HEK293T (cell line): ENCODE data around the gene MAN1C1.

ENCODE experiments used
- CTCF ChIA-PET: fragments of 350-600 bp; formaldehyde crosslinking; extraction: SDS; loops from one replicate; lab custom pipeline; 2021; ENCODE audit warnings: antibody characterized with exemption, inconsistent platforms; lab: Yijun Ruan, JAX
- POLR2A ChIA-PET: fragments of 350-600 bp; formaldehyde crosslinking; extraction: SDS; loops from one replicate; lab custom pipeline; 2020; ENCODE audit warnings: antibody characterized with exemption, inconsistent platforms; lab: Yijun Ruan, JAX
- DNase-seq: peaks from one replicate; pipeline ENCODE4 v3.0.0; 2012; ENCODE audit warnings: mixed read lengths; ENCODE audit errors: extremely low spot score
- ARNT ChIP-seq: fragments of 450-650 bp; IDR thresholded peaks from 2 replicates; pipeline ENCODE4 v1.6.1; 2017; ENCODE audit warnings: mild to moderate bottlenecking
- BHLHE40 ChIP-seq: fragments of 450-650 bp; IDR thresholded peaks from 2 replicates; pipeline ENCODE4 v1.6.1; 2016; ENCODE audit warnings: mild to moderate bottlenecking, moderate library complexity, borderline replicate concordance
- CTBP1 ChIP-seq: fragments of 450-650 bp; IDR thresholded peaks from 2 replicates; pipeline ENCODE4 v1.6.1; 2016; ENCODE audit warnings: borderline replicate concordance
- ELF4 ChIP-seq: fragments of 450-650 bp; IDR thresholded peaks from 2 replicates; pipeline ENCODE4 v1.6.1; 2017; ENCODE audit warnings: antibody characterized with exemption
- FOXA1 ChIP-seq: fragments of 450-650 bp; IDR thresholded peaks from 2 replicates; pipeline ENCODE4 v1.6.1; 2016; ENCODE audit warnings: mild to moderate bottlenecking
- FOXK2 ChIP-seq: fragments of 450-650 bp; IDR thresholded peaks from 2 replicates; pipeline ENCODE4 v1.6.1; 2016; ENCODE audit warnings: mild to moderate bottlenecking
- FOXM1 ChIP-seq: fragments of 450-650 bp; IDR thresholded peaks from 2 replicates; pipeline ENCODE4 v1.6.1; 2017; ENCODE audit warnings: mild to moderate bottlenecking, borderline replicate concordance
- HDGF ChIP-seq: fragments of 450-650 bp; IDR thresholded peaks from 2 replicates; pipeline ENCODE4 v1.6.1; 2017; ENCODE audit warnings: antibody characterized with exemption, borderline replicate concordance
- L3MBTL2 ChIP-seq: fragments of 450-650 bp; conservative IDR thresholded peaks from 2 replicates; pipeline ENCODE4 v1.6.1; 2016; ENCODE audit warnings: mild to moderate bottlenecking
- LEF1 ChIP-seq: fragments of 450-650 bp; IDR thresholded peaks from 2 replicates; pipeline ENCODE4 v1.6.1; 2017; ENCODE audit warnings: mild to moderate bottlenecking, borderline replicate concordance
- NFRKB ChIP-seq: fragments of 450-650 bp; IDR thresholded peaks from 2 replicates; pipeline ENCODE4 v1.6.1; 2016; ENCODE audit warnings: mild to moderate bottlenecking, moderate library complexity
- SP1 ChIP-seq: fragments of 450-650 bp; IDR thresholded peaks from 2 replicates; pipeline ENCODE4 v1.6.1; 2017
- SUZ12 ChIP-seq: fragments of 450-650 bp; IDR thresholded peaks from 2 replicates; pipeline ENCODE4 v1.6.1; 2016; ENCODE audit warnings: mild to moderate bottlenecking
- TARDBP ChIP-seq: fragments of 450-650 bp; IDR thresholded peaks from 2 replicates; pipeline ENCODE4 v1.6.1; 2016
- ZNF384 ChIP-seq: fragments of 450-650 bp; IDR thresholded peaks from 2 replicates; pipeline ENCODE4 v1.6.1; 2016
- TF ChIP-seq, protein P1 (sequence below): fragments of 450-650 bp; IDR thresholded peaks from 2 replicates; pipeline ENCODE4 v1.6.1; 2016

MAN1C1 gene

DNA sequence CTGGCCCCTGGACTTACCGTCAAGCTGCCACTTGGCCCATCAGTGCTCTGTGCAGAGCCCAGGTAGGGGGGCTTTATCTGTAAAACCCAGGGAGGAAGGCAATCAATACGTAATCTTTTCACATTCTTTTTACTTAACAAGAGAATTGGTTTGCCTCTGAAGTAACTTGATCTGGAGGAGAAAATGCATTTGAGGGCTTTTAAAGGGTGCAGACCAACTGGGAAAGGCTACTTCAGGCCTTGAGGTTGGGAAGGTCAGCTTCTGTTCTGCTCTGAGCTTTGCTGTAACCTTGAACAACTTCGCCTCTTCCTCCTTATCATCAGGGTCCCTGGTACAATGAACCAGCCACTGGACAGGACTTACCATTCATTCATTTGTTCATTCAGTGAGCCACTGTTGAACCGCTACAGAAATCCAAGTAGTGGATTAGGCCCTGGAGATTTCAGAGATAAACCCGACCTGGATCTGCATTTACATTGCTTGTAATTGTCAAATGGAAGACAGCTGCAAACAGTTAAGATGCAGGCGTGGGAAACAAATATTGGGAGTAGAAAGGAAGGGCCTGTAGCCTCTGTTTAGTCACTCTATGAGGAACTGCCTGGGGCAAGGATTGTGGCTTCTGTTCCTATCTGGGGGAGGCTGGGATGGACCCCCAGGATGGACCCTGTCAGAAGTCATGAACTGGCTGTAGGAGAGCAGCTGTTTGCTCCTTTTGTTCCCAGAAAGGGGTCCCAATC, 90.9 kb downstream of the MAN1C1 start:
- ChIA-PET CTCF (no interaction called here), POLR2A (interaction anchor here (1.7 kb wide), 1 partner anchor 10 kb away, joined by 3 read pairs; no protein-coding TSS in a partner anchor)
- TF ChIP-seq FOXM1, result no peak
- no peak for TF ChIP-seq LEF1
- TF ChIP-seq TARDBP, result no peak
- TF ChIP-seq FOXK2, result no peak
- TF ChIP-seq ARNT, result no peak
- no peak for TF ChIP-seq ELF4
- TF ChIP-seq FOXA1, result no peak
- no peak for TF ChIP-seq SUZ12
- TF ChIP-seq NFRKB, result no peak
- TF ChIP-seq L3MBTL2, result no peak
- TF ChIP-seq ZNF384, result no peak
- no peak for TF ChIP-seq BHLHE40
- TF ChIP-seq, protein P1, sequence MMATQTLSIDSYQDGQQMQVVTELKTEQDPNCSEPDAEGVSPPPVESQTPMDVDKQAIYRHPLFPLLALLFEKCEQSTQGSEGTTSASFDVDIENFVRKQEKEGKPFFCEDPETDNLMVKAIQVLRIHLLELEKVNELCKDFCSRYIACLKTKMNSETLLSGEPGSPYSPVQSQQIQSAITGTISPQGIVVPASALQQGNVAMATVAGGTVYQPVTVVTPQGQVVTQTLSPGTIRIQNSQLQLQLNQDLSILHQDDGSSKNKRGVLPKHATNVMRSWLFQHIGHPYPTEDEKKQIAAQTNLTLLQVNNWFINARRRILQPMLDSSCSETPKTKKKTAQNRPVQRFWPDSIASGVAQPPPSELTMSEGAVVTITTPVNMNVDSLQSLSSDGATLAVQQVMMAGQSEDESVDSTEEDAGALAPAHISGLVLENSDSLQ, result no peak
- no peak for TF ChIP-seq CTBP1
- no peak for TF ChIP-seq SP1
- TF ChIP-seq HDGF, result no peak
- DNase-seq, result no peak

DNA sequence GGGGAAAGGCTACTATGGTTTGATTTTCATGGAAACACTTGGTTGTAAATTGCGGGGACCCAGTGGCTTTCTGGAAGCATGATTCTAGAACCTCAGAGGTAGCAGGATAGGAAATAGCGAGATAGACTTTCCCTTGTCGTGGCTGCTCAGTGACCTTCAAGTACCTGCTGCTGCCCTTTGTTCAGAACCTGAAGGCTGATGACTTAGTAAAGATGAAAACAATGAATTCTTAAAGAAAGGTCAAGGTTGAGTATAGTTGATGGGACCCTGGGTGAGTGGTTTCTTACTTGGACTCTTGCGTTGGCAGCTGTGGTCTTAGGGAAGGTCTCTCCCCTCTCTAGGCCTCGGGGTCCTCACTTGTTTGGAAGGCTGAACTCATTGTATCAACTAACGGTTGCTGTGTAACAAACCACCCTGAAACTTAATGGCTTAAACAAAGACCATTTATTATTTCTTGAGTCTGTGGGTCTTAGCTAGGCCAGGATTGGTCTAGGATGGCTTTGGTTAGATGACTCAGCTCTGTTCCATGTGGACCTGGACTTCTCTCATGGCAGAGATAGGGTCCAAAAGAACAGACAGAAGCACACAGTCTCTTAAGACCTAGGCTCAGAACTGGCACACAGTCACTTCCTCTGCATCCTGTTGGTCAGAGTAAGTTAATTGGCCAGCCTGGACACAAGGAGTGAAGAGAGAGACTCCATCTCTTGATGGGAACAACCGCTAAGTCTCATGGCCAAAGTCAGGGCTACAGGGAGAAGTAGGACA, 94.2 kb downstream of the MAN1C1 start:
- ChIA-PET POLR2A (no interaction called here), CTCF (no interaction called here)
- DNase-seq, result no peak
- no peak for TF ChIP-seq CTBP1
- no peak for TF ChIP-seq ARNT

DNA sequence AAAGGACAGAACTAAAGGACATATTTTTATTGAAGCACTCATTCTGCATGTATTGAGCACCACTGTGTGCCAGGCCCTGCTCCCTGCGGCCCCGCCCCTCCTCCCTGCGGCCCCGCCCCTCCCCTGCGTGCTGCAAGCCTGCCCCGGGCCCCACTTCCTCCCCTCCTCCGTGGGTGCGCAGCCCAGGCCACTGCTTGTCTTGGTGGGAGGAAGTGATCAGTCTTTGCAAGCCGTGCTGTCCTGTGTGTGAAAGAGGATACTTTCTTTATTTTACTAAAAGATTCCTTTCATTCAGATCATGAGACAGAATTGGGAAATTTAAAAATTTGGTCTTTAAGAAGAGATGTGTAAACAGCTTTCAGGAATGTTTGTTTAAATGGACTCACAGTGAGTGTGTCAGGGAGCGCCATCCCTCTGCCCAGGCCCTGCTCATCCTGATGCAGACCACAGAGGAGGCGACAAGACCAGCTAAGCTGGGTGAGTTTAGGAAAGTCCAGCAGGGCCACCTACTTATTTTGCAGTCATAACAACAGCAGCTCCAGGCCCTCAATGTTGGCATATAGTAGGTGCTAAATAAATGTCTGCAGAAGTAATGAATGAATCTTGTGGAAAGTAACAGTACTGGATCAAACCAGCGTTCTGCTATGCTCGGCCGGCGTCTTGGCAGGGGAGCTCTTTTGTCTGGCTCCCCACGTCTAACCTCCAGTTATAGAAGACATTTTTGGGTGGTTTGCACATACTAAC, 95.1 kb downstream of the MAN1C1 start:
- DNase-seq, result no peak
- POLR2A ChIA-PET, result no interaction called here
- CTCF ChIA-PET, result no interaction called here
- TF ChIP-seq HDGF, result no peak
- no peak for TF ChIP-seq NFRKB
- no peak for TF ChIP-seq ELF4
- TF ChIP-seq TARDBP, result no peak
- no peak for TF ChIP-seq SP1
- no peak for TF ChIP-seq LEF1
- TF ChIP-seq BHLHE40, result no peak
- TF ChIP-seq L3MBTL2, result no peak

DNA sequence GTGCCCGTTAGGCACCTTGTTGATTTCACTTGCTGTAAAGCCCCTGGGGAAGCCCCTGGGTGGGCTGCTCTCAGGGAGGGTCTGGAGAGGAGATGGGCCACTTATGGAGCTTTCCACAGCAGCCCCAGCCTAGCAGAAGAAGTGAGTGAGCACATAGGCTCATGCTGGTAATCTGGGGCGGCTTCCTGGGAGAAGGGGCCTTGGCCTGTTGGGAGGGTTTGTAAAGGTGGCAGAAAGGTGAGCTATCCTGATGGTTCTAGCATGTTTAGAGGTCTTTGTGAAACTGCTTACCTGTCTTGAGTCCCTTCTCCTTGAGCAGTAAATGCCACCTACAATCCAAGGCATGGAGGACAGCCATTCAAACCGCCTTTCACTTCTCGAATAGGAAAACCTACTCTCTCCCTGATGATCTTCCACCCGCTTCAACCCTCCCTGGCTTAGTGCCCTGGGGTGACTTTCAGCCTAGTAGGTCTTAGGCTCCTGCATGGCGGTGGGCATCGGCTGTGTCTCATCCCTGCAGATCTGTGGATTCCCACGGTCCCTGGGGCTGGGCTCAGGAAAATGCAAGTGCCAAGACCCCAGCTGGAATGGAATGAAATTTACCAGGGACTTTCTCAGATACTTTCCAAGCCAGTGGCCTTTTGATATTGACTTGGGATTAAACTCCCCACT, 95.8 kb downstream of the MAN1C1 start:
- TF ChIP-seq ZNF384 (no peak), NFRKB (no peak), FOXA1 (no peak), SUZ12 (no peak), L3MBTL2 (no peak), HDGF (no peak), ARNT (no peak), TARDBP (no peak), SP1 (no peak), FOXM1 (no peak), CTBP1 (no peak), FOXK2 (no peak), BHLHE40 (no peak)
- TF ChIP-seq, protein P1, result no peak
- no peak for DNase-seq
- ChIA-PET CTCF (no interaction called here), POLR2A (no interaction called here)

DNA sequence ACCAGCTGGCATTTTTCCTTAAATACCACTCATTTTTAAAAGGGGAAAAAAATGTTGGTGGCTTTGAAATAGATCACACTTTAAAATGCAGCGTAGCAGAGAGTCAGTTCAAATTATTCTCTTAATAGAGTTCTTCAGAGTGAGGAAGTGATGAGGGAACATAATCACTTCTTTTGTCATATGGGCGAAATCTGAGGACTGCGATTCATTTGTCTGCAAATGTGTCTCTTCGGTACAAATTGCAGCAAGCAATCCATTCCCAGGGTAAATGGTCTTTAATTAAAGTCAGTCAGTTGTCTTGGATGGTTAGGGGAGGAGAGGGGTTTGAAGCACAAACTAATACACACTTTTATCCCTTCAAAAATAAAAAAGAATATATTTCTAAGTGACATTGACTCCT, 97.4 kb downstream of the MAN1C1 start:
- POLR2A ChIA-PET, result interaction anchor here (1.4 kb wide), 1 partner anchor 11 kb away, joined by 4 read pairs; no protein-coding TSS in a partner anchor
- CTCF ChIA-PET, result no interaction called here
- no peak for DNase-seq
- TF ChIP-seq NFRKB (no peak), CTBP1 (no peak), FOXM1 (no peak), SUZ12 (no peak), ELF4 (no peak), L3MBTL2 (no peak), BHLHE40 (no peak)

DNA sequence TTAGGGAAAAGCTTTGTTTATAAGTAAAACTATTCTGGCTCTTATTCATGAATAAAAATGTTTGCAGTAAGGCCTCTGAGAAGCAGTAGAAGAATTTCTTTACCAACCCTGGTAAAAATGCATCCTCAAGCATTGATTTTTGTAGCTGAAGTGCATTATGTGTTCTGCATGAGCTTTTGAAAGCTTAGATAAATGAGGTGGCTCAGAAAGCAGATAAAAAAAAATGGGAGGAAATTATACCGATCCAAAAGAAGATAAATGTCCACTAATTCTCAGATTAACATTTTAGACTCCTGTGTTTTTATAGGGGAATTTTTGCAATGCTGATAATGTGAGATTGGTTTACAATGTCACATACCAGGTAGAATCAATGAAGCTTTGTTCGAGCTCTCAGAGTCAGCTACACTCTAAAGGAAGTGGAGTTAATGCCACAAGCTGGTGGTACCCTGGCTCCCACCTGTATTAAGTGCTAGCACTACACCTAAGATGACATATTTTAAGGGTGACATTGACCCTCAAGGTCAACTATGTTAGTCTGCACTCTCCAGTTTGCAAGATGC, 97.9 kb downstream of the MAN1C1 start:
- CTCF ChIA-PET, result no interaction called here
- POLR2A ChIA-PET, result interaction anchor here (1.4 kb wide), 1 partner anchor 11 kb away, joined by 4 read pairs; no protein-coding TSS in a partner anchor
- no peak for DNase-seq
- no peak for TF ChIP-seq ARNT
- no peak for TF ChIP-seq FOXK2
- TF ChIP-seq SP1, result no peak
- no peak for TF ChIP-seq TARDBP
- no peak for TF ChIP-seq NFRKB
- TF ChIP-seq ELF4, result no peak
